Measurements from ENCODE around the gene ALOX5AP.
"Not testable (repeated sequence)": the region's sequence is repeated elsewhere in the genome, so short reads cannot be mapped to it uniquely, and the experiment has no call there.

ALOX5AP gene

DNA sequence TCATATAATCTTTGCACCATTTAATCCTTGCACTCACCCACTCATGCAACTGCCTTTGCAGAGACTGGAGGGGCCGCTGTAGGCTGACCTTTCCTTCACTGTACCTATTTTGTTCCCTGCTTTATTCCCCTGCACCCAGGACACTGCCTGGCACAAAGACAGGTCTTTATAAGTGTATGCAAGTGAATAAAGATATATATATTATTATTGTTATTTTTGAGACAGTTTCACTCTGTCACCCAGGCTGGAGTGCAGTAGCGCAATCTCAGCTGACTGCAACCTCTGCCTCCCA lies 3.8 kb downstream of the ALOX5AP start:
- no peak for FAIRE-seq

DNA sequence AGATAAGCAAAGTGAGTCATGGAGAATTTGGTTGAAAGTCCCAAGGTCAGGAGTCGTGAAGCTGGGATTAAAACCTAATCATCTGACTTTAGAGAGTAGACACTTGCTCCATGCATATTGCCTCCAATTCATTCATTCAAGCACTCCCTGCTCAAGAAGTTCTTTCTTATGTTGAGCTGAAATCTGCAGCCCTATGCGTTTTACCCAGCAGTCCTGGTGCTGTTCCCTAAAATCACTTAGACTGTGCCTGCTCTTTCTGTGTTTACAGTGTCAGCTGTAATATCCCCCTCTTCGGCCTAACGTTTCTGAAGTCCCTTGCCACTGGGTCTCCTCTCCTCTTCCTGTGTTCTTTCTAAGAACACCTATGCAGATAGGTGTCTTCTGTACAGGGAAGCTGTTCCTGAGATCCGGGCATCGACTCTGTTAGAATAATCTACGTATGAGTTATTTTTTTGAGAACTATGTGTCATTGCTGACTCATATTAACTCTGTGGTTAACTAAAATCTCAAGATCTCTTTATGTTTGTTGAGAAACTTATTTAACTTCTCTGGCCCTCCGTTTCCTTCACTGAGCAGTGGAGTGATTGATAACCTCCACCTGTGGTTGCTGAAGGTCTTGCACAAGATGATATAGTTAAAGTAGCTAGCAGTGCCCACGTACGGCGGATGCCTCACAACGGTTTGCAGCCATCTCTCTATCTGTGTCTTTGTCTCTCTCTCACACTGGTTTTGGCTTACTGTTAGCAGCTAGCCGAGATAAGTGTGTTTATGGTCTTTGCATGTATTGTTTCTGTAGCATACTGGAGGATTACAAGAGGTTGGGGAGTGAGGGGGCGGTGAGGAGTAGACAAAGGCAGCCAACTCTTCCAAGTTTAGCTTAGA lies 4.7 kb downstream of the ALOX5AP start:
- no peak for FAIRE-seq

DNA sequence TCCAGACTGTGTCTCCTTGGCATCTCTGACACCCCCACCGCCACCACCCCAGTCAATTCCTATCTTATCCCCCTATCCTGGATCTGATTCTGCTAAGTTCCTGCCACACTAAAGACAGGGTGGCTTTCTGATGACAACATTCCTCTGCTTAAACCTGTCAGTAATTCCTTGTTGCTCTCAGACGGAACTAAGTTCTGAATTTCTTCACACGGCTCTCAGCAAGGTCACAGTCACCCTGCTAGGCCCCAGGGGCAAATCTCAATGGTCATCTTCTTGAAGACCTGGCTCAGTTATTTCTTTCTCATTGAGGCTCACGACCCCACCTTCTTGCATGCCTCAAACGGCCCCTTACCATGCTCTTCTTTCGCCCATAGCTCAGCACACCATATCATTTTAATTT lies 7.6 kb downstream of the ALOX5AP start:
- FAIRE-seq = no peak

DNA sequence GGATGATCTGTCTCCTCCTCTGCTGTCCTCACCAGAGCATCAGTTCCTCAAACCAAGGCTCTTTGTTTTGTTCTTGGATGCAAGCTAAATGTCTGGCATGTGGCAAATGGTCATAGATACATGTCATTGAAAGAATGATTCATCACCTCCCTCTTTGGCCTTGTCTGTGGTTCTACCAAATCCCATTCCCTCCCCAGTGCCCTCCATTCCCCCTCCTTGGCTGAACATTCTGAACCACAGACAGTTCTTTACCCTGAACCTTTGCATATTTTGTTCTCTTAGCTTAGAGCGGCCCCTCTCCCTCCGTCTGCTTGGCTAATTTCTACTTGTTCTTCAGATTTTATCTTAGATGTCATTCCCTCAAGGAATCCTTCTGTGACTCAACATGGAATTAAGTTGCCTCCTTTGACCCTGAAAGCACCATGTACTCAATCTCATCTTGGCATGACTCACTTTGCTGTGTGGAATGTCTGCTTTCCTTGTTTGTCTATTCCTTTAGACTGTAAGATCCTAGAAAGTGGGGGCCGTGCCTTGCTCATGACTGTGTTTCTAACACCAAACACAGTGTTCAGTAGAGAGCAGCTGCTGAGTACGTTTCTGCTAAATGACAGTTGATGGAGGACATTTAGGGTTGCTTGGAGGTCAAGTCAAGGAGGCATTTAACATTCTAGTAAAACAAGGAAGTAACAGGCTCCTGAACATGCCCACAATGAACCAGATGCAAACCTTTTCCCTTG lies 8.1 kb downstream of the ALOX5AP start:
- no peak for FAIRE-seq

DNA sequence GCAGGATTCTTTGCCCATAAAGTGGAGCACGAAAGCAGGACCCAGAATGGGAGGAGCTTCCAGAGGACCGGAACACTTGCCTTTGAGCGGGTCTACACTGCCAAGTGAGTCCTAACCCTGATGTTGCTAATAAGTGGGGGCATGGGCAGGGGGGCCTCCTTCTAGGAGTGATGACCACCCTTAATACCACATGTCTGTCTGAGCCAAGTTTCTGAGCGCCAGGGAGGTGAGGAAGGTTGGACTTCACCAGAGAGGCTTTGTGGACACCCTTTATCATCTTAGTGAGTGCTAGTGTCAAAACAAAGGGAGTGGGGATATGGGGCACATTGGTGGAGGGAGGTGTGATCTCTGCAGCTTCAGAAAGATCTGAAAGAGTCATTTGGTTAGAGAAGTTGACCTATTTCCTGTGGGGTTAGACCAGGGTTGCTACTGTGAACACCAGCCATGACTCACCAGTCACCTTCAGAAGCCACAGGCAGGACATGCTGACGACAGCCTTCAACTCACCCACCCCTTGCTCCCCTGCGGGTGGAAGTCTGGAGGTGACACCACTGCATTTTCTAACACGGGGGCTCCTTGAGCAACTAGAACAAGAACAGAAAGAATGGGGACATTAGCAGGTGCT lies 8.8 kb downstream of the ALOX5AP start:
- no peak for FAIRE-seq

DNA sequence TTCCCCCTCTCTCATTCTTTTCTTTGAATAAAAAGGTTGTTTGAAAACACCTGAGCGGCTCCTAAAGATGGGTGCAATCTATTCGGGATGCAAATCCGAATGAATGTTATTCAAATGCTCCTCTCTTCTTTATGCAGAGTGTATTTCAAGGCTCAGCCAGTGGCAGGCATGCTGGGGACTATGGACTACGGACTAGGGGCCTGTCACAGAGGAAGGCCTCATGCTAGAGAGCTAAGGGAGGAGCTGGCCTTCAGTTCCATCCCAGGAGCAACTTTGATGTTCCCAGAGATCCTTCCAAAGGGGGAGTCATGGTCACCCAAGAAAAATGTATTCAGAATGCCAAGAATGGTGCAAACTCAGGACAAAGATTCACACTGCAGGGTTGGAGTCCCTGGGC lies 9.3 kb downstream of the ALOX5AP start:
- no peak for FAIRE-seq

DNA sequence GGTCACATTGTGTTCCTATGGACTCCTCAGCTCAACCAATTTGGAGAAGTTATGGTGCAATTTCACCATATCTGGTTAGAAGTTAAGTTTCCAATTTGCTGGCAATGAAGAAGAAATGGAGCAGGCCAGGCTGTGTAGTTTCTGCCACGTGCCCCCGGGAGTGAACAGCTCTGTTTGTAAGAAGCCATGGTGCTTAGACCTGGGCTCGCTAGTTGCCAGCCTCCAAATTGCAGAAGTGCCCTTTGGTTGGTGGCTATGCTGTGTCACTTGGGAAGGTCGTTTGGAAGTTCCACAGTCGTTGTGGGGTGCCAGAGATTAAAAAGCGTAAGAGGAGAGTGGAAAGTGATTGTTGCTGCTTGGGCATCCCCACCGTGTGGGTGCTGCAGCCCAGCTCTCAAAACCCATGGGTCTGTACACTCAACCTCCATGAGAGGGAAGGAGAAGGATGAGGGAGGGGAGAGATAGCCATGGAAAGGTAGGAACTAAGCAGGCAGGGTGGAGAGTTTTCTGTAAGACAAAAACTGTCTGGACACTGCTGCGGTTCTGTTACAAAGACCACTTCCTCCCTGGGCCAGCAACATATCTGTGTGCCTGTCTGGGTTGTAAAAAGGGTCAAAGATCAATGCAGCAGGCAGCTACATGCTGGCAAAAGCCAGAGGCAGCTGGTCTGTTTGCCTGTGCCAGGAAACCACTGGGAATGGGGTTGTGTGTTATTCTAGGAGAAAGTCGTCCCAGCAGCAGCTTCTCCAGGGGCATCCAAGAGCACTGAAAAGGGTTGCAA lies 10.8 kb downstream of the ALOX5AP start:
- FAIRE-seq = no peak

DNA sequence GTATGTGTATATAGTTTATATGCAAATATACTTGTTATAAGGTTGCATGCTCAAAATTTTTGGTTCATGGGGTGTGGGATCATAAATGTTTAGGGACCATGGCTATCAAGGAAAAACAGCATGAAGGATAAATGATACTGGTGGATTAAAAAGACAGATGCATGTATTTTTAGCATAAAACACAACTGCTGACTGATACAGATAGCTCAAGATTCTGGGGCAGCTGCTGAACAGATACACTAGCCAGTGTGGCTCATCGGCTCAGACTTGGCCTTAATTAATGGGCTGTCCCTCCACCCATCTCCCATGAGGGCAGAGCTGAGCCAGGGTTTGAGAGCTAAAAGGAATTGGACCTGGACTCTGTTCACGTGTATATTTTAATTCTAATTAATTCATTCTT lies 11.4 kb downstream of the ALOX5AP start:
- FAIRE-seq = no peak

DNA sequence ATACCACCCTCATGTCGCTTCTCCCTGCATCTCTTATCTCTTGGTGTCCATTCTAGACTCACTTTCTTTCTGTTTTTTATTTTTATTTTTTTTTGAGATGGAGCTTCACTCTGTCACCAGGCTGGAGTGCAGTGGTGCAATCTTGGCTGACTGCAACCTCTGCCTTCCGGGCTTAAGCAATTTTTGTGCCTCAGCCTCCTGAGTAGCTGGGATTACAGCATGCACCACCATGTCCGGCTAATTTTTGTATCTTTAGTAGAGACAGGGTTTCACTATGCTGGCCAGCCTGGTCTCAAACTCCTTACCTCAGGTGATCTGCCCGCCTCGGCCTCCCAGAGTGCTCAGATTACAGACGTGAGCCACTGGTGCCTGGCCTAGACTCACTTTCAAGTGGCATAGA lies 12.5 kb downstream of the ALOX5AP start:
- not testable (repeated sequence) for FAIRE-seq

DNA sequence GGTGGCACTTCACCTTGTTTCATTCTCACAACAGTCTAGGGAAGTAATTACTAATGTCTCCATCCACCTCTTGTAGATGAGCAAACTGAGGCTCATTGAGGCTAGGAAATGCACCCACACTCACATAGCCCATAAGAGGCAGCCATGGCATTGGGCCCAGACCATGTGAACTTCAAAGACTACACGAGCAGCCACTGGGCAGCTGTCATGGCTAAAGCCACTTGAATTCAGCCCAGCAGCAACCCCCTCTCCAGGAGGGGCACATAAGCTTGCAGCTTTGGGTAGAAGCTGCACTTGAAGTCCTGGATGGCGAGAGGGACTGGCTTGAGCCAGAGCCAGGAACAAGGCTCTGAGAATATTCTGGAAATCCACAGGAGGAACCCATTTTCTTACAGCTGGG lies 13.4 kb downstream of the ALOX5AP start:
- FAIRE-seq = no peak

DNA sequence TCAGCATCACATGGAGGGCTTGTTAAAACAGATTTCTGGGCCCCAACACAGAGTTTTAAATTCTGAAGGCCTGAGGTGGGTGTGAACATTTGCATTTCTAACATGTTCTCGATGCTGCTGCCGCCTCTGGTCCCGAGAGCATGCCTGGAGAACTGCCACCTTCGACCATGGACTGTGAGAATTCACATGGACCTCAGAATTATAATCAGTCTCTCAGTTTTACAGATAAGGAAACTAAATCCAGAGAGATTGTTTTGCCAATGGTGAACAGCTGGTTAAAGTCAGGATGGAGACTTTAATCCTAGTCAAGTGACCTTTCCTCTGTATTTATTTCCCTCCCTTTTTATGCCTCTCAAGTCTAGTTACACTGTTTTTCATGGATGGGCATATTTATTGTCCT lies 14.7 kb downstream of the ALOX5AP start:
- FAIRE-seq = no peak

DNA sequence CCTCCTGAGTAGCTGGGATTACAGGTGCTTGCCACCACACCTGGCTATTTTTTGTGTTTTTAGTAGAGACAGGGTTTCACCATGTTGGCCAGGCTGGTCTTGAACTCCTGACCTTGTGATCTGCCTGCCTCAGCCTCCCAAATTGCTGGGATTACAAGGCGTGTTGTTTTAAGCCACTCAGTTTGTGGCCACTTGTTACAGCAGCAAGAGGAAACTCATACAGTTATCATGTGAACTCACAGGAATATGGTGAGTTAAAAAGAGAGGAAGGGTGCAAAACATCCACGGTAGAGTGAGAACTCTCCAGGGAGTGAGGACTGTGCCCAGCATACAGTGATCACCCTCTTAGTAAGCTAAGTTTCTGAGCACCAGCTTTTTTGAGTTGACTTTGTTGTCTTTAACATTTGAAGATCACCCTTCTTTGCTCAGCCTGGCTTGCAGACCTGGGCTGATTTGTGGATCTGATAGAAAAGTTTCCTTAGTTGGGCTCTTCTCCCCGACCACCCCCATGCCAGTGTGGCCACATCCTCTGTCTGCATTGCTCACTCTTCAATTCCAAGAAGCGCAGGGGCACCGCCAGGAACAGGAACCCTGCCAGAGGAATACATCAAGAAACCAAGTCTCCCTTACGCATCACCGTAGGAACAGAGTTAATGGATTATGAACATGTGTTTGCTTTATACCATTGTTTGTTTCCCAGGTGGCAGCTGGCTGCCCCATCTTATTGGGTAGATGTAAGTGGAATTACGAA lies 16.0 kb downstream of the ALOX5AP start:
- no peak for FAIRE-seq

DNA sequence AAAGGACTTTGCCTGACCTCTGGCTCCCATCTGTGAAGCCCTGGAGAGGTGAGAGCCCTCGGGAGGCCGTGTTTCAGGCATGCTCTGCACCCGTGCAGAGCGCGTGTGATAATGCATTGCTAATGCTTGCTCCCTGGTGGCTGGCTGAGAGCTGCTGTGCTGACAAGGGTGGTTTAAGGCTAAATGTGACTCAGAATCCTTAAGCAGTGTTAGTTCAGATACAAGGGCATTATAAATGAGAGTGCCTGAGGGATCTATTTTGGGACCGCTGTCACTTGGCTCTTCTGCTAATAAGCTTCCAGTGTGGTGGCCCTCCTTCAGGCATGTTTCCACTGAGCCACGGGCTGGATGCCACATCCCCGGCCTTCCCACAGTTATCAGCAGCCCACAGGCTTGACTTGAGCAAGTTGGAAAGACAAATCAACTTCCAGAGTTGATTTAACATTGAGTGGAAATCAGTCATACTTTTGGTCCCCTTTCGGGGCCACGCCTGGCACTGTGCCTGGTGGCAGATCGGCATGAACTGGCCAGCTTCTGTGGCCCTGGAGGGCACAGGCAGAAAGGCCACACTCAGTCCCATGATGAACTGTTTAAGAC lies 17.0 kb downstream of the ALOX5AP start:
- no peak for FAIRE-seq

DNA sequence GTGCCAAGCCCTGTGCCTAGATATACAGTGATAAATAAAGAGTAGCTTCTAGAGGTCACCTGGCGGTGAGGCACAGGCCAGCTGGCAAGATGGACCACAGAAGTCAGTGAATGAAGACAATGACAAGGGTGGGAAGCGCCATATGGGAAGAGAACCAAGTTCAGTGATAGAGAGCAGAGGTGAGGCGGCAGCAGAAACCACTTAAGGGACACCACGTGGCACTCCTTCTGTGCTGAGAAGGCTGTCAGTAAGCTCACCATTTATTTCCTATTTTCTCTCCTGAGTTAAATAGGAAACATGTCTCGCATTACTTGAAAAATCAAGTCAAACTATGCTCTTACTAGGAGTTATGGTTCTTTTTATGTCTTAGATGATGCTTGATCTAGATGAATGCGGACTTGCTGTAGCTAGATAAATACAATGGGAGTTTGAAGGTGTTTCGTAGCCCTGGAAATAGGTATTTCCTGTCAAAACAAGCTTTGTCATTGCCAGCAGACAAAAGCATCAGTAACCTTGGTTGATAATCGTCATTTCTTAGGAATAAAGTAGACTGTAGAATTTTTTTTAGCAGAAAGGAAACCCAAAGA lies 17.8 kb downstream of the ALOX5AP start:
- no peak for FAIRE-seq

DNA sequence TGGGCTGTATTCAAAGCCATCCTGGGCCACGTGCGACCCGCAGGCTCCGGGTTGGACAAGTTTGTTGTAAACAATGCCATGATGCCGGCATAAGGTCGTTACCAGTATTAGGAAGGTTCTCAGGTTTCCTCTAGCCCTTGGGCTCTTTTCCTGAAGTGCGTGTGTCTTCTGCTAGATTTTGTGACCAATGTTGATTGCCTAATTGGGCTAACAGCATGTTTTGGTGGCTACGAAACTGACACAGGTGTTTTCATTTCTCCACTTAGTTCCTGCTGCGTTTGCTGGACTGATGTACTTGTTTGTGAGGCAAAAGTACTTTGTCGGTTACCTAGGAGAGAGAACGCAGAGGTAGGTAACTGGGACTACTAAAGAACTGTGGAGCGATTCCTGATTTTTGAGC lies 20.3 kb downstream of the ALOX5AP start:
- no peak for FAIRE-seq

DNA sequence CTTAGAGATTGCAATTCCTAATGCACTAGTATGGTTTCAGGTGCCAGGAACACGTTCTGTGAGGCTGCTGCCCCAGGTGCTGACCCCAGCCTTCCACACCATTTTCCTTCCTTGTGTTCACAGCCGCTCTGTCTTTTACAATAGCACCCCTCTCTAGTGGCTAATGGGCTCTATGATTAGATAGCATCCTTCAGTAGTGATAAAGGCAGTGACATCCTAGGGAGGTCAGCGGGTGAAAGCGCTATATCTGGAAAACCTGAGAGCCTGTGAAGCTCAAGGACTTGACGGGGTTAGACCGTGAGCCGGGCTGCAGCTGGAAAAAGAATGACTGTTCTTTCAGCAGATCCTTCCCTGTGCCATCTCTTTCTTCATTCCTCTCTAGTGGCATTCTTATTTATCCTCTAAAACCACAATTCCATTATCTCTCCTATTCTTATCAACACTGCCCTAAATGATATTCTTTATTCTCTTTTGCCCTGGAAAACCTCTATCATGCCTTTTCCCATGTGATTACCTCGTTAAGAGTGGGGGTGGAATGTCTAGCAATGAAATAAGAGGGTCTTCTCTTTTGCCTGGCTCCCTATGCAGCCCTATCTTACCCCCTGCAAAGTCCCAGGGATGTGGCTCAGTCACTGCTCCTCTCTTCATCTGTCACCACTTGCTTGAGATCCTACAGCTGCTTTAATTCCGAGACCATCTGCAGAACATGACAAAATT lies 21.8 kb downstream of the ALOX5AP start:
- FAIRE-seq = no peak

DNA sequence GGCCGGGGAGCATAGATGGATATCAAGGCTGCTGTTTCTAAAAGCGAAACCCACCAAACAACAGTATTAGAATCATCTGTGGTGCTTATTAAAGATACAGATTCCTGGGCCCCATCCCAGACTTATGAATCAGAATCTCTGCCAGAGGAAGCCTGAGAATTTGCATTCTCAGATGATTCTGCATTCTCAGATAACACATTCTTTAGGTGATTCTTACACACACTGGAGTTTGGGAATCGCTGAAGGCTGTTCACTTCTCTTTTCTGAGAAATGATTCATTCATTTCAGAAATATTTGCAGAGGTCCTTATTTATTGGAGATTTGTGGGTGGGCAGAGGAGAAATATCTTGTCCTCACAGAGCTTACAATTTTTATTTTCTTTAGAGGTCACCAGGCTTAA lies 24.4 kb downstream of the ALOX5AP start:
- no peak for FAIRE-seq

DNA sequence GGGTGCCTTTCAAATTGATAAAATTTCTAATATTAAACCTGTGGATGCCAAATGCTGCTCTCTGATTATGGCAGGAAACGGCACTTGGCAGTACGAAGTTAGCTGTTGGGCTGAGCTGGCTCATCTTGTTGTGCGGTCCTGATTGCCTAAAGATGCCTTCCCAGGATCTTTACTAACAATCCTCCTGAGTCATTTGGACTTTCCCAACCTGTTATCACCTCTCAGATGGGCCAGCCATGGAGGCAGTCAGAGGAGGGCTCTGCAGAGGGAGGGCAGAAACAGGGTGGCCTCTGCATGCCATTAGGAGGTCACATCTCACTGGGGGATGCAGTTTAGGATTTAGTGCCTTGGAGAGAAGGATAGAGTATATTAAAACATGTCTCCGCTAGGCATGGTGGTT lies 27.3 kb downstream of the ALOX5AP start:
- no peak for FAIRE-seq

DNA sequence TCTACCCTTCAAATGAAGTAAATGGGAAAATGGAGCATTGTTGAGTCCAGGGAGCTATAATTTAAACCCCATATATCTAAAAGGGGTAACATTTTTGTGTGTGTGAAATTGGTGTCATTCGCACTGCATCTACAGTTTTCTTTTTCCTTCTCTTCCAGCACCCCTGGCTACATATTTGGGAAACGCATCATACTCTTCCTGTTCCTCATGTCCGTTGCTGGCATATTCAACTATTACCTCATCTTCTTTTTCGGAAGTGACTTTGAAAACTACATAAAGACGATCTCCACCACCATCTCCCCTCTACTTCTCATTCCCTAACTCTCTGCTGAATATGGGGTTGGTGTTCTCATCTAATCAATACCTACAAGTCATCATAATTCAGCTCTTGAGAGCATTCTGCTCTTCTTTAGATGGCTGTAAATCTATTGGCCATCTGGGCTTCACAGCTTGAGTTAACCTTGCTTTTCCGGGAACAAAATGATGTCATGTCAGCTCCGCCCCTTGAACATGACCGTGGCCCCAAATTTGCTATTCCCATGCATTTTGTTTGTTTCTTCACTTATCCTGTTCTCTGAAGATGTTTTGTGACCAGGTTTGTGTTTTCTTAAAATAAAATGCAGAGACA lies 28.6 kb downstream of the ALOX5AP start:
- FAIRE-seq = no peak

DNA sequence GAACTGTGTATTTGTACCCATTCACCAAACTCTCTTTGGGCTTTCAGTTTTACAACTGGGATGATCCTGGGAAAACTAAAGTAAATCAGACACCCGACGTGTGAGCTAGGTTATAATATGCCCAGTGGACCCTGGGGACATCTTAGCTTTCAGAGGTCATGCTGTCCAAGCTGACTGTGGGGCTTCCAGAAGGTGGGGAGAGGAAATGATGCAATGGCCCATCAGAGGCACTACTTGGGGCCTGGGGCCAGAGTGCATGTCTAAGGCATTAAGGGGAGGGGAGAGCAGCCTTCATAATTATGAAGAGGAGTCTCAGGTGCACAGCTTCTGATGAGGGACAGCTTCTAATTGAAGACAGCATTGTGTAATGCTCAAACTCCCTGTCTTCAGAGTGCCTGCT lies 30.9 kb downstream of the ALOX5AP start:
- no peak for FAIRE-seq

All from colon (tissue), 2 donors.